H1 (cell line): ENCODE data around the gene NRXN3. TPM values are rescaled to one million over a fixed set of nuclear protein-coding genes. Genes with fewer than 3 reads are reported as not detected.

Experiments used
- ATF3 ChIP-seq: IDR thresholded peaks from 2 replicates; pipeline ENCODE4 v1.6.1; 2011; ENCODE audit warnings: low read depth, mild to moderate bottlenecking, low read length; ENCODE audit not compliant: insufficient read depth
- CHD1 ChIP-seq: IDR thresholded peaks from 2 replicates; pipeline ENCODE4 v1.6.1; 2012; ENCODE audit warnings: low read depth, low read length, improper control_type of control experiment
- POLR2A ChIP-seq, 2 experiments: IDR thresholded peaks; 1 replicate in 1 of 2; 2 replicates in 1 of 2; pipeline ENCODE4 v1.6.1; 2011; ENCODE audit warnings: low read depth in 2 of 2, low read length in 2 of 2, mild to moderate bottlenecking in 2 of 2; ENCODE audit errors: control extremely low read depth in 1 of 2
- RNF2 ChIP-seq: fragments of 200-900, 300-1000 bp; sonication (generic); IDR thresholded peaks from 2 replicates; pipeline ENCODE4 v1.7.1; 2016; ENCODE audit warnings: borderline replicate concordance, low read depth, mild to moderate bottlenecking, antibody characterized with exemption, low read length; ENCODE audit not compliant: poor library complexity, severe bottlenecking; ENCODE audit errors: missing control alignments
- USF2 ChIP-seq: IDR thresholded peaks from 2 replicates; pipeline ENCODE4 v1.6.1; 2011; ENCODE audit warnings: low read length, improper control_type of control experiment
- polyA plus RNA-seq, 7 experiments: library from polyadenylated mRNA; depleted of rRNA in 3 of 7; stranded (reverse) in 5 of 7; unstranded in 2 of 7; fragments of >200 nt in 5 of 7; fragments of 200-250 nt in 2 of 7; gene quantifications; 1 replicate in 5 of 7; 2 replicates in 1 of 7; 4 replicates in 1 of 7; pipeline versions ENCODE4 v1.2.1 to v1.2.3, GENCODE V29; 2011 to 2013; ENCODE audit warnings: missing spikeins in 2 of 7, mixed read lengths in 2 of 7
- total RNA-seq: library from RNA; stranded (reverse); fragmentation: NEBNext Ultra II Directional; extraction: Animal tissue kit (Norgen Biotek cat#: 25700); gene quantifications from 2 replicates; pipeline ENCODE4 v1.2.1, GENCODE V29; 2021

Gene NRXN3
- total and polyA plus RNA-seq, 2 of the 8 experiments (the other 6 are each of a cell fraction or from before 2014, with no cell fraction given), result 2.6 to 4.1 TPM

- TF ChIP-seq CHD1 (no peak), POLR2A (IDR thresholded peaks at IDR 0.05; ENCODE audit: control extremely low read depth in 1 of 2, low read depth in 2 of 2, low read length in 2 of 2) (no peak), ATF3 (no peak), RNF2 (no peak), USF2 (no peak)
Measured at GRCh38 chr14:79017561-79017960, 847.4 kb downstream of the NRXN3 start (continued).
